GM12878 (cell line): ENCODE data around the gene CEP68. TPM values are rescaled to one million over a fixed set of nuclear protein-coding genes. Genes with fewer than 3 reads are reported as not detected.

Source experiments
- ATAC-seq: fragments of 200-7000 bp; cut with Tn5 transposase; 3 replicates; pipeline ENCODE4 v1.9.1; 2020; ENCODE audit warnings: mild to moderate bottlenecking, moderate library complexity
- BruUV-seq: library from RNA; stranded (reverse); fragments of 400-500 nt; replicated peaks from 2 replicates; lab custom pipeline; 2021; lab: Mats Ljungman, UMichigan
- CTCF ChIA-PET: fragments of 300-600 bp; sonication (Branson Sonifier 250); formaldehyde crosslinking; extraction: SDS; loops from one replicate; lab custom pipeline; 2021; ENCODE audit warnings: inconsistent platforms; lab: Yijun Ruan, JAX
- POLR2A ChIA-PET: fragments of 350-600 bp; formaldehyde crosslinking; extraction: SDS; loops from one replicate; lab custom pipeline; 2021; ENCODE audit warnings: inconsistent platforms; lab: Charles Lee
- RAD21 ChIA-PET: fragments of 300-600 bp; sonication (Branson Sonifier 250); formaldehyde crosslinking; loops from one replicate; lab custom pipeline; 2023; ENCODE audit warnings: antibody characterized with exemption; ENCODE audit not compliant: unreplicated experiment; lab: Charles Lee
- SMC1A ChIA-PET: fragments of 300-600 bp; sonication (Branson Sonifier 250); formaldehyde crosslinking; loops from one replicate; lab custom pipeline; 2023; ENCODE audit not compliant: unreplicated experiment, uncharacterized antibody; lab: Charles Lee
- DNase-seq: peaks from one replicate; pipeline ENCODE4 v3.0.0-alpha.2; 2011; ENCODE audit warnings: low read depth, low spot score
- FAIRE-seq: peaks from 3 replicates; lab custom pipeline; 2011; peaks lifted over from hg19 to GRCh38; lab: Jason Lieb, UNC
- H2AFZ ChIP-seq: 2 replicates; pipeline ENCODE4 v1.6.0; 2011; ENCODE audit warnings: low read depth, low read length, control low read depth; ENCODE audit not compliant: control insufficient read depth
- H3K27ac ChIP-seq: 2 replicates; pipeline ENCODE4 v1.5.1; 2011; ENCODE audit warnings: control low read depth; ENCODE audit not compliant: control insufficient read depth, insufficient read depth
- H3K27me3 ChIP-seq, 2 experiments: replicated peaks in 1 of 2; 2 replicates each; pipeline versions ENCODE4 v1.6.0 to v1.6.1; 2011; ENCODE audit warnings: low read length in 1 of 2; ENCODE audit not compliant: control insufficient read depth in 2 of 2, insufficient read depth in 2 of 2
- H3K36me3 ChIP-seq, 2 experiments: 2 replicates each; pipeline ENCODE4 v1.5.1; 2011; ENCODE audit warnings: low read length in 1 of 2; ENCODE audit not compliant: control insufficient read depth in 2 of 2, insufficient read depth in 2 of 2
- H3K4me1 ChIP-seq: 2 replicates; pipeline ENCODE4 v1.6.1; 2011; ENCODE audit warnings: mild to moderate bottlenecking, low read length, moderate library complexity, mixed read lengths; ENCODE audit not compliant: control insufficient read depth, insufficient read depth
- H3K4me2 ChIP-seq: 2 replicates; pipeline ENCODE4 v1.6.0; 2011; ENCODE audit warnings: control low read depth; ENCODE audit not compliant: control insufficient read depth, insufficient read depth
- H3K4me3 ChIP-seq: fragments of 200-600 bp; sonication (generic); 2 replicates; pipeline ENCODE4 v1.5.1; 2016
- H3K79me2 ChIP-seq: 2 replicates; pipeline ENCODE4 v1.6.0; 2011; ENCODE audit warnings: low read length; ENCODE audit not compliant: control insufficient read depth, insufficient read depth
- H3K9ac ChIP-seq: 2 replicates; pipeline ENCODE4 v1.8.0; 2011; ENCODE audit warnings: low read length, control low read depth, mixed read lengths; ENCODE audit not compliant: control insufficient read depth, insufficient read depth
- H3K9me3 ChIP-seq: replicated peaks from 3 replicates; pipeline ENCODE4 v1.5.1; 2011; ENCODE audit warnings: mild to moderate bottlenecking, low read length; ENCODE audit not compliant: control insufficient read depth, insufficient read depth
- H4K20me1 ChIP-seq: 2 replicates; pipeline ENCODE4 v1.6.0; 2011; ENCODE audit not compliant: control insufficient read depth, insufficient read depth
- CHD2 ChIP-seq: IDR thresholded peaks from 2 replicates; pipeline ENCODE4 v1.6.1; 2011; ENCODE audit warnings: low read depth, low read length, improper control_type of control experiment, borderline replicate concordance
- ELK1 ChIP-seq: IDR thresholded peaks from 2 replicates; pipeline ENCODE4 v1.6.1; 2012; ENCODE audit warnings: low read depth, low read length, improper control_type of control experiment
- MAX ChIP-seq: IDR thresholded peaks from 2 replicates; pipeline ENCODE4 v1.6.1; 2012; ENCODE audit warnings: low read depth, low read length, improper control_type of control experiment
- PKNOX1 ChIP-seq: fragments of 450-650 bp; IDR thresholded peaks from 2 replicates; pipeline ENCODE4 v1.6.1; 2016; ENCODE audit warnings: mild to moderate bottlenecking
- TAF1 ChIP-seq: IDR thresholded peaks from 2 replicates; pipeline ENCODE4 v1.6.1; 2011; ENCODE audit warnings: mild to moderate bottlenecking, low read depth, low read length, borderline replicate concordance
- YBX1 ChIP-seq: fragments of 450-650 bp; IDR thresholded peaks from 2 replicates; pipeline ENCODE4 v1.6.1; 2016; ENCODE audit warnings: antibody characterized with exemption
- in situ Hi-C: fragments of 300-500 bp; cut with MboI; formaldehyde crosslinking; loops from 9 replicates; pipeline ENCODE4 v1.14.3; 2018; ENCODE audit warnings: mixed read lengths
- intact Hi-C: fragments of 100-400 bp; cut with micrococcal nuclease; formaldehyde crosslinking; loops from one replicate; pipeline ENCODE4 v1.14.2; 2022; ENCODE audit not compliant: unreplicated experiment
- polyA plus RNA-seq, 11 experiments: library from polyadenylated mRNA; depleted of rRNA in 4 of 11; unstranded in 6 of 11; stranded (reverse) in 5 of 11; fragments of >200 nt; fragmentation: Nextera tagmentation in 4 of 11; fragmentation: Illumina TruSeq in 1 of 11; extraction: Ambion mirVana in 4 of 11; extraction: Trizol in 1 of 11; gene quantifications; 1 replicate in 1 of 11; 2 replicates in 10 of 11; pipeline versions ENCODE4 v1.2.1 to v1.2.3, GENCODE V29; 2011 to 2016; ENCODE audit warnings: inconsistent platforms in 2 of 11, missing spikeins in 2 of 11, low read depth in 1 of 11
- total RNA-seq, 4 experiments: library from RNA; depleted of rRNA in 3 of 4; stranded (reverse); fragments of >200 nt in 3 of 4; fragmentation: Illumina TruSeq in 1 of 4; extraction: Trizol in 1 of 4; gene quantifications; 2 replicates each; pipeline versions ENCODE4 v1.2.1 to v1.2.3, GENCODE V29; 2013 to 2021

CEP68 gene
- total and polyA plus RNA-seq, 10 of the 15 experiments (the other 5 are each of a cell fraction or from before 2014, with no cell fraction given): 1.1 to 11.1 (median 7.4) TPM

- H3K9ac ChIP-seq: no peak overlapping the region
- no peak overlapping the region for H3K4me3 ChIP-seq
- ATAC-seq (no peak), DNase-seq (no peak), FAIRE-seq (no peak)
- H3K4me2 ChIP-seq: no peak overlapping the region
- intact Hi-C loops: no loop called here
- TF ChIP-seq PKNOX1: no peak
- TF ChIP-seq ELK1: no peak
- no peak for TF ChIP-seq MAX
- no peak for TF ChIP-seq YBX1
- no peak for TF ChIP-seq CHD2
- no peak for TF ChIP-seq TAF1
- ChIA-PET CTCF (no interaction called here), SMC1A (no interaction called here), POLR2A (no interaction called here), RAD21 (no interaction called here)
- in situ Hi-C loops: no loop called here
- no TSS peak for BruUV-seq
- H2AFZ ChIP-seq: no peak overlapping the region
- no peaks in the 10 kb centered on the region for H4K20me1 ChIP-seq
- peaks cover 2% of the 10 kb centered on the region; the same call in 1 of the 2 replicates for H3K79me2 ChIP-seq
- H3K27me3 ChIP-seq: no peaks in the 10 kb centered on the region
- no peaks in the 10 kb centered on the region for H3K9me3 ChIP-seq
- H3K4me1 ChIP-seq: no peaks in the 10 kb centered on the region
- H3K36me3 ChIP-seq: peaks cover 7 to 41% of the 10 kb centered on the region in 2 experiments
- H3K27ac ChIP-seq: no peak overlapping the region
These were observed 37.0 kb downstream of the CEP68 start for GRCh38 chr2:65093211-65093610.
